22Rv1 (cell line): ENCODE results near the gene GRIP2.

Experiments
- H3K27ac ChIP-seq: fragments of 450-650 bp; 2 replicates; pipeline ENCODE4 v1.5.1; 2017
- CTCF ChIP-seq: fragments of 450-650 bp; IDR thresholded peaks from 2 replicates; pipeline ENCODE4 v1.5.1; 2017; ENCODE audit warnings: mild to moderate bottlenecking
- ZFX ChIP-seq: fragments of 450-650 bp; IDR thresholded peaks from 2 replicates; pipeline ENCODE4 v1.6.1; 2017; ENCODE audit warnings: antibody characterized with exemption, borderline replicate concordance

The GRIP2 gene

DNA sequence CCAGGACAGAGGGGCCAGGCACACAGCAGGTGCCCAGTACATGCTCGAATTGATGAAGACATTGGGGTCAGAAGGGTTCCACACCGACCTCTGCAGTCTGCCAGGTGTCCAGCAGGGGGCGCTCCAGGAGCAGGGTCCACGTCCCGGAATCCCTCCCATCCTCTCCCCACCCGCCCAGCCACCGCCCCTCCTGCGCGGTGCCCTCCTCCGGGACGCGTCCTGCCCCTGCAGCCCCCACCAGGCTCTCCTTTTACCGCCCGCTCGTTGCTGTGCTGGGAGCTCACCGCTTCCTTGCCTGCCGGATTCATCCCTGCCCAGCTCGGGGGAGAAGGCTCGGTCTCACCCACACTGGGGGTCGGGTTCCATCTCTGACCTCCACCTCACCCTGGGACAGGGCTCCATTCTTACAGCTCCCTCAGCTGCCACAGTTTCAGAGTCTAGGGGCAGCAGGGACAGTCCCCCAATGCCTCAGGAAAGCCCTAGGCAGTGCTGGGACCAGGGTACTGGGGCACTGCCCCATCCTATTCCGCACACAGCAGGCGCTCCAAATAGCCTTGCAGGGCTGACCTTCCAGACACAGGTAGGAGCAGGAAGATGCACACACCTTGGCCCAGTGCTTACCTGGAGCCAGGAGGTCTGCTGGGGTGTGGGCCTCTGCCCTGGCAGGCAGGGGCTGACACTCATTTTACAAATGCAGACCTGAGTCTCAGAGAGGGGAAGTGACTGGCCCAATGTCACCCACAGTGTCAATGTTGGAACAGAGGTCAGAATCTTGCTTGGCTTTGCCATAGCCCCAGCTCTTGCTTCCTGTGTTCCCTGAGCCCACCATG, 31.0 kb downstream of the GRIP2 start:
- H3K27ac ChIP-seq: no peak overlapping the region
- TF ChIP-seq ZFX: no peak
- peak; percentile 91 for TF ChIP-seq CTCF

DNA sequence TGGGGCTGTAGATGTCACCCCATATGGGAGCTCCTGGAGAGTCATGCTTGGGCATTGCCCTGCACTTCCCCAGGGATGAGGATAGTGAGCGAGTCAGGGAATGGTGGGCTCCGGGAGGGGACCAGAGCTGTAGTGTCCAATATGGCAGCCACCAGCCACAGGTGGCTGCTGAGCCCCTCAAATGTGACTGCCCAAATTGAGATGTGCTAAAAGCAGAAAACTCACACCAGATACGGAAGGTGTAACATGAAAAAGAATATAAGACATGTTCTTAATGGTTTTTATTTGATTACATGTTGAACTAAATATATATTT, 31.7 kb downstream of the GRIP2 start:
- no peak overlapping the region for H3K27ac ChIP-seq
- TF ChIP-seq ZFX: no peak
- TF ChIP-seq CTCF: no peak

- H3K27ac ChIP-seq: no peak overlapping the region
- TF ChIP-seq ZFX (no peak), CTCF (no peak)
These were observed 32.2 kb downstream of the GRIP2 start for GRCh38 chr3:14507757-14508504.

DNA sequence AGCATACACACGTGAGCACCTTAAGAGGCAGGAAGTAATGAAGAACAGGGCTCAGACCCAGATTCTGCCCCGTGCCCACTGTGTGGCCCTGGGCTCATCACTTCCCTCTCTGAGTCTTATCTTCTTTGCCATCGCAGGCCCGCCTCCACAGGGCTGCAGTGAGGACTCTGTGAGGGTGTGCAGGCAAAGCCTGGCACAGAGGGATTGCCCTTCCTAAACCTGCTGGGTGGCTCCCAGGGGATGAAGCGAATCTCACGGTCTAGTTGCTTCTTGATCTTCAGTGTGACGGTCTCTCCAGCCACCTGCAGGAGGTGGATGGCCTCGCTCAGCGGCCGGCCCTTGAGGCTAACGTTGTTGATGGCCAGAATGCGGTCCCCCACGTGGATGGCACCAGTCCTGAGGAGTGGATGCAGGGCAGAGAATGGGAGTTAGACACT, 32.8 kb downstream of the GRIP2 start:
- no peak overlapping the region for H3K27ac ChIP-seq
- TF ChIP-seq CTCF (no peak), ZFX (no peak)

DNA sequence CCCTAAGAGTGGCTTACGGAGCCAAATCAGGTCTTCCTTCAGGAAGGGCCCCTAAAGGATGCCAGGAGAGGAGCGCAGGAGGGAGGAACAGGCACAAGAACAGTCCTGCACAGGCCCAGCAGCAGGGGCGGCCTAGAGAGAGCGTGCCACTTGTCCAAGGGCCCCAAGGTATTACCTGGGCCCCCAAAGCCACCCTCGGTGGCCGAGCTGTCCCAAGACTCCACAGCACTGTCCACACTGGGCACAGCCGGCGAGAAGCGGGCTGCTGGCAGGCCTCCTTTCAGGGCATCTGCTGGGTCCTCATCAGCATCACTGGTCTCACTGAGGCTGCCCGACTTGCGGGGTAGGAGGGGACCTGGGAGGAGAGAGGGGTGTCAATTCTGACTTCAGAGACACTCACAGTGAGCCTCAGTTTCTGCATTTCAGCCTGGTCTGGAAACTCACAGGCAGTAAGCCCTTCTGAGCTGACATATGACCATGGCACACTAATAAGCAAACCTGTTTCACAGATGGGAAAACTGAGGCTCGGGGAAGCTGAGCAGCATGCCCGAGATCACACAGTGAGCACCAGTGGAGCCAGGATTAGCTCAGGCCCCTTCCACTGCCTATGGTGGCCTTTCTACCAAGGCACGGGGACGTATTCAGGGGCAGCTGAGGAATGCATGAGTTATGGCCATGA, 33.4 kb downstream of the GRIP2 start:
- TF ChIP-seq ZFX (no peak), CTCF (no peak)

GRCh38 chr3:14505803-14506500, 34.2 kb downstream of the GRIP2 start:
- no peak overlapping the region for H3K27ac ChIP-seq
- no peak for TF ChIP-seq CTCF
- no peak for TF ChIP-seq ZFX

More for the DNA sequence above, 33.4 kb downstream of the GRIP2 start:
- H3K27ac ChIP-seq: no peak overlapping the region
